GM18498 (cell line): ENCODE data around the gene LRRN4.
"Not testable (repeated sequence)": the region's sequence is repeated elsewhere in the genome, so short reads cannot be mapped to it uniquely, and the experiment has no call there.

Experiments
- ATAC-seq: cut with Tn5 transposase; IDR thresholded peaks from one replicate; pipeline ENCODE4 v1.9.1; 2021; ENCODE audit warnings: mild to moderate bottlenecking, moderate library complexity; ENCODE audit not compliant: unreplicated experiment

The LRRN4 gene

GRCh38 chr20:6034134-6034969, 19.5 kb downstream of the LRRN4 start:
- ATAC-seq, result no peak

- ATAC-seq, result not testable (repeated sequence)
Measured at GRCh38 chr20:6032907-6033306, 21.0 kb downstream of the LRRN4 start.

GRCh38 chr20:6030453-6031080, 23.3 kb downstream of the LRRN4 start:
- ATAC-seq, result no peak

GRCh38 chr20:6029538-6029937, 24.3 kb downstream of the LRRN4 start:
- no peak for ATAC-seq

- ATAC-seq, result no peak
Measured at GRCh38 chr20:6028818-6029217, 25.0 kb downstream of the LRRN4 start.

- ATAC-seq, result no peak
Measured at GRCh38 chr20:6026051-6026450, 27.8 kb downstream of the LRRN4 start.

- ATAC-seq, result no peak
Measured at GRCh38 chr20:6024768-6025167, 29.1 kb downstream of the LRRN4 start.

GRCh38 chr20:6017880-6018279, 36.0 kb downstream of the LRRN4 start:
- ATAC-seq, result no peak

- no peak for ATAC-seq
Measured at GRCh38 chr20:6017467-6017866, 36.4 kb downstream of the LRRN4 start.

- no peak for ATAC-seq
Measured at GRCh38 chr20:6014957-6015356, 38.9 kb downstream of the LRRN4 start.

- ATAC-seq, result no peak
Measured at GRCh38 chr20:6014017-6014416, 39.8 kb downstream of the LRRN4 start.

- ATAC-seq, result no peak
Measured at GRCh38 chr20:6012179-6012578, 41.7 kb downstream of the LRRN4 start.

- no peak for ATAC-seq
Measured at GRCh38 chr20:6008254-6008653, 45.6 kb downstream of the LRRN4 start.

GRCh38 chr20:6007529-6008103, 46.2 kb downstream of the LRRN4 start:
- no peak for ATAC-seq

GRCh38 chr20:6007094-6007528, 46.7 kb downstream of the LRRN4 start:
- ATAC-seq, result no peak

- no peak for ATAC-seq
Measured at GRCh38 chr20:6006603-6006949, 47.3 kb downstream of the LRRN4 start.

GRCh38 chr20:6000871-6001270, 53.0 kb downstream of the LRRN4 start:
- no peak for ATAC-seq

GRCh38 chr20:5999783-6000182, 54.1 kb downstream of the LRRN4 start:
- no peak for ATAC-seq

- ATAC-seq, result peak; percentile 98
Measured at GRCh38 chr20:5996765-5997164, 57.1 kb downstream of the LRRN4 start.

- no peak for ATAC-seq
Measured at GRCh38 chr20:5991623-5992441, 62.0 kb downstream of the LRRN4 start.

GRCh38 chr20:5990946-5991345, 62.9 kb downstream of the LRRN4 start:
- no peak for ATAC-seq
